NCI-H2107 treated with DMSO at 0.1 percent for 48 hours (cell line): ENCODE measurements around the gene SNX1.
"Not testable (repeated sequence)": the region's sequence is repeated elsewhere in the genome, so short reads cannot be mapped to it uniquely, and the experiment has no call there.

ENCODE experiments used
- DNase-seq: peaks from one replicate; lab custom pipeline; 2025; ENCODE audit not compliant: unreplicated experiment; lab: John Stamatoyannopoulos, UW

SNX1 gene

DNA sequence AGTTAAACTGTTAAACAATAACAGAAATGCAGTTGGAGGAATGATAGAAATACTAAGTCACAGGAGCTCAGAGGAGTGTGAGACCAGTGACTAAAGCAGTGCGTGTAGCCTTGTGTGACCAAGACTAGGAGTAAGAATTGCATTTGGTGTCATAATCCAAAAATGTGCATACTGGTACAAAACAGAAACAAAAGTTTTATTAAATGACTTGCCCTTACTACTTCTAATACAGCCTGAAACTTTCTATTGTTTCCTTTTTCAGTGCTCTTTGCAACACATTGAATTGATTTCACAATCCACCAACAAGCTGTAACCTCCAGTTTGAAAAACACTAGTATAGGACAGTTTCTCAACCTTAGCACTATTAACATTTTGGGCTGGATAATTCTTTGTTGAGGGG is 17.1 kb downstream of the SNX1 start:
- no peak for DNase-seq

DNA sequence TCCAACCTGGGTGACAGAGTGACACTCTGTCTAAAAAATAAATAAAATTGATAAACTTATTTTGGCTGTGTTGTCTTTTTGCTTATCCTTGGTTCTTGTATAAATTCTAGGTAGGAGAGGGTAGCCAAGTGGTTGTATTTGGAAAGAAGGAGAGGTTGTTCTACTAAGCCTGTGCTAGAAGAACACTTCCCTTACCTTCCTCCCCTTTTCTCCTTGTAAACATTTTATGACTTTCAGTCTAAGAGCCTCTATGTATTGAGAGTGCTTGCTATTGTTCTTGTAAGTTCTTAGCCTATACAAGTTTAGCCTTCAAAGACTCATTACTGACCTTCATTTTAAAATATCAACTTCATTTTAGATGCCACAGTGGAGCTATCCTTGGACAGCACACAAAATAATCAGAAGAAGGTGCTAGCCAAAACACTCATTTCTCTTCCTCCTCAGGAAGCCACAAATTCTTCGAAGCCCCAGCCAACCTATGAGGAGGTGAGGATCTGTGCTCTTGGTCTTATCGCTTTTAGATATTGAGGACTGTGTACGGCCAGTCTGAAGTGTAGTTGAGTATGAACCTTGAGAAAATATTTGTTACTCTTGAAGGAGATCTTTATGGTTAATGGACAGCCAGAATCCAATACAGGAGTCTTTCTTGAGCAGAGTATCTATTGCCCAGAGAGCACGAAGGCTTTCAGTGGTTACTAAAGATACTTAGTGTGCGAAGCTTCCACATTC is 22.1 kb downstream of the SNX1 start:
- no peak for DNase-seq

DNA sequence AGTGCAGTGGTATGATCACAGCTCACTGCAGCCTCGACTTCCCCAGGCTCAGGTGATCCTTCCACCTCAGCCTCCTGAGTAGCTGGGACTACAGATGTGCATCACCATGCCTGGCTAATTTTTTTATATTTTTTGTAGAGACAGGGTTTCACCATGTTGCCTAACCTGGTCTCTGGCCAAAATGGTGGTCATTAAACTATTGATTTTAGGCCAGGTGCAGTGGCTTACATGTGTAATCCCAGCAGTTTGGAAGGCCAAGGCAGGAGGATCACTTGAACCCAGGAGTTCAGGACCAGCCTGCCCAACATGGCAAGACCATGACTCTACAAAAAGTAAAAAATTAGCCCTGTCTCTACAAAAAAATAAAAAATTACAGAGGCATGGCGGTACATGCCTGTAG is 24.5 kb downstream of the SNX1 start:
- DNase-seq, result not testable (repeated sequence)

DNA sequence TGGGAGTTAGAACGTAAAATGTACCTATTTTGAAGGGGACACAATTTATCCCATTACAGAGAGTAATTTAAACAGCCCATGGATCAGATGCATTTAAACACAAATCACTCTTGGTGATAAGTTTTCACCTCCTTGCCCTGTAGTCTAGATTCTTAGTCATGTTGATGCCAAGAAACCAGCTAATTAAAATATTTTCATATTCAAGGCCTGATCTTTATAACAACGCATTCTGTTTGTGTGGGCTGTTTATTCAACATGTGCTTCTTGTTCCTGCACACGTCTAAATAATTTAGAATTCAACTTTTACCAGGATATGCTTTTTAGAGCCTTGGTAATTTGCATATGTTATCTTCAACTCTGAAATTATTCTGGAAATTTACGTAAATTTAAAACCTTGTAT is 25.8 kb downstream of the SNX1 start:
- no peak for DNase-seq

DNA sequence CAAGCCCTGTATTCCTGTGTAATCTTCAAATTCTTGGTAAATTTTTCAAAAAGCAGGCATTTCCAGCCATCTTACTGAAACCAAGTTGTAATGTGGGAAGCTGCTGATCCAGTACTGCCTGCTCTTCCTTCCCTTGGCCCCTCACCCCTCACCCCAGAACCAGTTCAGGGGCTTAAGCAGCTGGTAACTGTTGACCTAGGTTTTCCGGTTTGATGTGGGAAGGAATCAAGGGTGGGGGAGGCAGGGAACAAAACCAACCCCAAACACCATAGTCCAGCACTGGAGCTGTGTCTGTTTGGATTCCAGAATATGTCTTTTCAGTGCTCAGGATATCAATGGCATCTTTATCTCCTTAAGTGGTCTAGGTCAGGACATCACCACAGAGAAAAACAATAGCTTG is 26.7 kb downstream of the SNX1 start:
- no peak for DNase-seq

DNA sequence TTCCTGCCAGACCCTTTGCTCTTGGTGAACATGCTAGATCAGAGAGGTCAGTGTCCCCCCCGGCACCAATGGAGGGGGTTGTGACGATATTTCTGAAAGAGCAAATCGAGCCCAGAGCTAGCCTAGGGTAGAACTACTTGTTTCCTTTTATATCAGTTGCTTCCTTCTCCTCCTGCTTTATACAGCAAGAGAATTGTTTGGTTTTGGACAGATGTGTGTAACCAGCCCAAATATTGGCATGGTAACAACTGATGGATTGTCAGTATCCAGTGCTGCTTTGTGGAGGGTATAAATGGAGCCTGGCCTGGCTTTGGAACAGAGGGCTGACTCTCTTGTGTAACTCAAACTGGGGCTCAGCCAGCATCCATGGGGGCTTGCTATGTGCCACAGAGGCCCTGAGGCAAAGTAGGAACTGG is 27.2 kb downstream of the SNX1 start:
- DNase-seq, result no peak

DNA sequence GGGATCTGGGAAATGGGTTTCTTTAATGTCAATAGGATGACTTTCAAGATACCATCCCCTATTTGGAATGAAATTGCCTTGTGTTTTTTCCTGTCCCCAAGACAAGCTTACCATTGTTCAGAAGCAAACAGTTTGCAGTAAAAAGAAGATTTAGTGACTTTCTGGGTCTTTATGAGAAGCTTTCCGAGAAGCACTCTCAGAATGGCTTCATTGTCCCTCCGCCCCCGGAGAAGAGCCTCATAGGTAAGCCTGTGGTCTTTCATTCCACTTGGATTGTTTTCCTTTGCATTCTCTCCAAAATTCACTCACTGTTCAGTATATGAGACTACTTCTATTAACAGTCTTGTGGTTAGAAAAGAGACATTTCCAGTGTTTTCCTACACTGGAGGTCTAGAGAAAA is 30.2 kb downstream of the SNX1 start:
- no peak for DNase-seq

DNA sequence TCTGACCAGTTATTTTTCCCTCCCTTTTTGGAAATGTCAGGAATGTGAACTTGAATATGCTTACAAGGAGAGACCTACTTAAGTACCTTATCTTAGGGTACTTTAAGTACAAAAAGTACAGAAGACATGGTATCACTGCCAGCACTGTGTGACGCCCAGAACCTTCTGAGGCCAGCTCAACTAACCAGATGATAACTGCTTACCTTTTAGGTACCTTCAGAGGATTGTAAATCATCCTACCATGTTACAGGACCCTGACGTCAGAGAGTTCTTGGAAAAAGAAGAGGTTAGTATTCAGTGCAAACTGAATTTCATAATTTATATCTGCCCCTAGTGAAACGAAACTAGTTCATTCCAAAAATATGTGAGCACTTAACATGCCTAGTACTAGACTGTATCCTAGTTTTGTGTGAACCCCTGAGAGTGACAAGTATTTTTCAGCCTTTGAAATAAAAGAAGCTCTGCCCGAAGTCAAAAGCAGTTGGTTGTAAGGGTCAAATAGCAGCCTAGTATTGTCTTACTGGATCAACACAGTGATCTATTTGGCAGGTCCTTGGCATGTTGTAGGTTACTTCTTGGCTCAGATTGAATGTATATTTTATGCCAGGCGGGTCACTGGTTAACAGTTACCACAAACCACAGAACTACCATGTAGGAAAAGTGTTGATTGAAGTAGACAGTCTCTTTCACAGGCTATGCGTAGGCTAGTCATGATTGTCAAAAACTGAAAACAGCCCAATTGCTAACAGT is 31.9 kb downstream of the SNX1 start:
- no peak for DNase-seq

DNA sequence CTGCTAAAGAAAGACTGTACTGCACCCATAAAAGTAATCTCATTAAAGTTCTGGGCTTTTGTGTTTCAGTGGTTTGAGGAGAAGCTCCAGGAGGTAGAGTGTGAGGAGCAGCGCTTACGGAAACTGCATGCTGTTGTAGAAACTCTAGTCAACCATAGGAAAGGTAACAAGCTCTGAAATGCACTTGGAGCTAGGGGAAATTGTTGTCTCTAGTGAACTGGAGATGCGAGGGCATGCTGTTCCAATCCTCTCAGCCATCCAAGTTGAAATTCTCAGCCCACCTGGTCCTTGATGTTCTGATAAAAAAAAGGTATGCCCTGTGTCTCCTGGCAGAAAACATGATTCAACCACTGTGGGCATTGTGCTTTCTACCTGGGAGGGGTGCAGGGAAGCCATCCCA is 34.4 kb downstream of the SNX1 start:
- DNase-seq, result no peak

DNA sequence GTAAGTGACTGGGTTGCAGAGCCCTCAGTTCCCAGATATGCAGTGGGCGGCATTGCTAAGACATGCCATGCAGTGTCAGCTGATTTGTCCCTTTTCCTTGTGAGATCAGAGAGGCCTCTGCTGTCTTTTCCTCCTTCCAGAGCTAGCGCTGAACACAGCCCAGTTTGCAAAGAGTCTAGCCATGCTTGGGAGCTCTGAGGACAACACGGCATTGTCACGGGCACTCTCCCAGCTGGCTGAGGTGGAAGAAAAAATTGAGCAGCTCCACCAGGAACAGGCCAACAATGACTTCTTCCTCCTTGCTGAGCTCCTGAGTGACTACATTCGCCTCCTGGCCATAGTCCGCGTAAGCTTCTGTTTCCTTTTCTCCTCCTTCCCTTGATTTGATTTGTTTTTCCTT is 35.8 kb downstream of the SNX1 start:
- no peak for DNase-seq

DNA sequence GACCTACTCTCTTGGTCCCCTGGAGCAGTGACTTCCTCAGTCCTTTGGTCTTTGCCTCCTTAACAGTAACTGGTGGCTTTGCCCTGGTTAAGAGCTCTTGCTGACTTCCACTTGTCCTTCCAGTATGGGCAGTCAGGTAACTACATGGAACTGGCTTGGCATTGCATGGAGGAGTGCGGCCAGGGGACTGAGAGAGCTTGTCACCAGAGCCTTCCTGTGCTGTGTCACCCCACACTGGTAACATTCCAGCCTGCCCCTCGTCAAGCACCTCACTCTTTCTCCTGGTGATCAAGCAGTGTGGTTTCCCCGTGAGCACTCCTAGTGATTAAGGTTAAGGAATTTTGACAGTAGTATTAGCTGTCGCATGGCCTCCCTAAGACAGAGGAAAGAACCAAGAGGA is 36.4 kb downstream of the SNX1 start:
- no peak for DNase-seq

DNA sequence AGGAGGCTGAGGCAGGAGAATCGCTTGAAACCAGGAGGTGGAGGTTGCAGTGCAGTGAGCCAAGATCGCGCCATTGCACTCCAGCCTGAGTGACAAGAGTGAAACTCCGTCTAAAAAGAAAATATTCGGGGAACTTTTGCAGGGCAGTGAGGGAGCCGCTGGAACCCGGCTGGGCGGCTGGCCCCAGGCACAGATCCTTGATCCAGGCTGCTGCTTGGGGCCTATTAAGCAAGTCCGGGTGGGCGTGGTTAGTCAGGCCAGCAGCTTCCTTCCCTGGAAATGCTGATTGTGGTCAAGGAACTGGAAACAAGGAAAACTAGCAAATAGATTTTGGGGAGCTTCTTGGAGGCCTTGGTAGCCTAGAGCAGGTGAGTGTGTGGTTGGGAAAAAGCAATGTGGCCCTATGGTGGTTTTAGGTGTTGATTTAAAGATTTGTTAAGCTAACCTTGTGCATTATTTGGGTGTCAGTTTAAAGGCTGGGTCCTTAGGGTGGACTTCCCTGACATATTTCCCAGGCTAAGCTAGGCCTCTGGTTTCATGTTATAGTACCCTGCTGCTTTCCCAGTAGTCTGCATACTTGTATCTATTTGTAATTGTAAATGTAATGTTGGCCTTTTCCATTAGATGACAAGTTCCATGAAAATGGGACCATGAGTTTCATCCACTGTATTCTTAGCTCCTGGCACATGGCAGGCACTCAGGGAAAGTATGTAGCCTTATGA is 38.0 kb downstream of the SNX1 start:
- no peak for DNase-seq

DNA sequence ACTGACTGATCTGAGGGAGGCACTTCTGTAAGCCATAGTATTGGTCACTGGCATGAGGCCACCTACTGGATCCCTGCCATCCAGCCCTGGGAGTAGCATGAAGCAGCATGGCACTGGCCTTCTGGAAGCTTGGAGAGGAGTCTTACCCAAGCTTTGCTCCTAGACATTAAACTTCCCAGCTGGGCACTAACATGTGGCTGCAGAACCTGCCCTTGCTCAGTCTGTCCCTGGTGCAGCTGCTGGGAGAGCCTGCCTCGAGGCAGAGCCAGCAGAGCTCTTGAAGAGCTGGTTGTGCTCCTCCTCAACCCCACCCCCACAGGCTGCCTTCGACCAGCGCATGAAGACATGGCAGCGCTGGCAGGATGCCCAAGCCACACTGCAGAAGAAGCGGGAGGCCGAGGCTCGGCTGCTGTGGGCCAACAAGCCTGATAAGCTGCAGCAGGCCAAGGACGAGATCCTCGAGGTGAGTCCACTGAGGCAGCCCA is 38.6 kb downstream of the SNX1 start:
- no peak for DNase-seq

DNA sequence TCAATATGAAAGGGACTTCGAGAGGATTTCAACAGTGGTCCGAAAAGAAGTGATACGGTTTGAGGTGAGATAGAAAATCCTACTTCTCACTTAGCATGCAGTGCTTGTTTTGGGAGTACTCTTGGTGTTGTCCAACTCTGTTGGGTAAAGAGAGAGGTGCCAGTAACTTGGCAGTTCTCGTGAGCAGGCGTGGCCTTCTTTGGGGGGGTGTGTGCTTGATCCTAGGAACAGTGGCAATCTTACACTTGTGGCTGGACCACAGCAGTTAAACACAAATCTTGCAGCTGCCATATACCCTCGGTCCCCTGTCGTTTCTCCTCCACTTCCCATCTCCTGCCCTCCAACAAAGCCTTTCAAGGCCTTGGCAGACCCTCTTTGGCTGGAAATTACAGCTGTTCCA is 40.6 kb downstream of the SNX1 start:
- DNase-seq, result no peak

DNA sequence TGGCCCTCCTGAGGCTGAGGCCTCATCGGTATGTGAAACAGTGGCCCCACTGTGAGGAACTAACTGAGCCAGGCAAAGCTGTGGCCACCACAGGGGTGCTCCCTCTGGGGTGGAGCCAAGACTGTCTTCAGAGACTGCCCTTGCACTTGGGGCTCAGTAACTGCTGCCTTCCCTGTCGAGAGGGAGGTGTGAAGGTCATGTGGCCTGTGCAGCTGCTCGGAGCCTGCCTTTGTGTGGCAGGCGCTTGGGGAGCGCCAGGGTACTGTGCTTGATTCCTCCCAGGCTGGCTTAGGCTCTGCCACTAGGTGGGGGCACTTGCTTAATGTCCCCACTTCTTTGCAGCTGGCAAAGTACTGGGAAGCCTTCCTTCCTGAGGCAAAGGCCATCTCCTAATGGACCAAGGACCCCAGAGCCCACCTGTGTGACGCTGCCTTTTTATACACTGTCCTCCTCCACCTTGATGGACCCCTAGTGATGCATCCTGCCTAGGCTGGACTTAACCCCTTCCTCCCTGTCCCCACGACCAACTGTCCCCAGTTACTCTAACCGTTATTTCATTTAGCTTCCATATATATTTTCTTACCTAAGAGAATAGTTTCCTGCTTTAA is 41.5 kb downstream of the SNX1 start:
- DNase-seq, result no peak

DNA sequence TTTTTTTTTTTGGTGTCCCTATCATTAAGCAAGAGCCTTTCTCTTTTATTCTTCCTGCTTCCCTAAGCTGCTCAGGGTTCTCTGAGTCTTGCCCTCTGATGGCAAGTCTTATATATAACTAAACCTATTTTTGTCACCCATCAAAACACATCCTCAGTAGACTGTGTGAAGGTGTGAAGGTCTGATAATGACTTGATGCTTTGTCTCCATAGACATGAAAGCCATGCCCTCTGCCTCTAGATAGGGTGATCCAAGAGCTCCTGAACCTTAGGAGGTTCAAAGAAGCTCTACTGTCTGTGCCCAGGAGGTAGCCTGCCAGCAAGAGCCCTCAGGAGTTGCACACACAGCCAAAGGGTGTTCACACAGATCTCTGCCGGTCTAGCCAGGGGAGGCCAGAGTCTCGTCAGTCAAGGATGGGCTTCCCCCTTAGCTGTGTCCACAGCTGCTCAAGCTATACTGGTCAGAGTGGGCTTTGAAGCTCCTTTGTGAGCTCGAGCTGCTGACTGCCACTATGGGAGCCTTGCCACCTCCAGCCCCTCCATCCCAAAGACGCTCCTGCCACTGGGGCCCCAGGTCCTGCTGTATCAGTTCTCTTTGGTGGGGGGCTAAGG is 42.7 kb downstream of the SNX1 start:
- DNase-seq, result no peak

DNA sequence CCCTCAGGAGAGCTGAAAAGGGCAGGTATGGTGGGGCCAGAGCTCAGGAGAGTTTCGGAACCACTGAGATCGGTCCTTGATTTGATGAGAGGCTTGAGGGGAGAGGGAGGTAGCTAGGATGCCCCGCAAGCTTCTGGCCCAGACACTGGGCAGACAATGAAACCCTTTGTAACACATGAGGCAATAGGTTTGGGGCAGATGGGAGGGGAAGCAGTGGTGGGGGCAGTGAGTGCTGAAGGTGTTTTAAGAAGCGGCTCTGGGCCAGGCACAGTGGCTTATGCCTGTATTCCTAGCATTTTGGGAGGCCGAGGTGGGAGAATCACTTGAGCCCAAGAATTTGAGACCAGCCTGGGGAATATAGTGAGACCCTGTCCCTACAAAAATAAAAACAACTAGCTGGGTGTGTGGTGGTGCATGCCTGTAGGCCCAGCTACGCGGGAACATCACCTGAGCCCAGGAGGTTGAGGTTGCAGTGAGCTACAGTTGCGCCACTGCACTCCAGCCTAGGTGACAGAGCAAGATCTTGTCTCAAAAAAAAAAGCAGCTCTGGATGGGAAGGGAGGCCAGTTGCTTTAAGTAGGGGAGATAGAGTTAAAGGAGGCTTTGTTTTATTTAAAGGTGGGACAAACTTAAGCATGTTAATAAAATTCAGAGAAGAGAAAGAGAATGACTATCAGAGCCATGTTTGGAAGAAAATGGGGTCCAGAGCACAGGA is 46.2 kb downstream of the SNX1 start:
- DNase-seq, result no peak

DNA sequence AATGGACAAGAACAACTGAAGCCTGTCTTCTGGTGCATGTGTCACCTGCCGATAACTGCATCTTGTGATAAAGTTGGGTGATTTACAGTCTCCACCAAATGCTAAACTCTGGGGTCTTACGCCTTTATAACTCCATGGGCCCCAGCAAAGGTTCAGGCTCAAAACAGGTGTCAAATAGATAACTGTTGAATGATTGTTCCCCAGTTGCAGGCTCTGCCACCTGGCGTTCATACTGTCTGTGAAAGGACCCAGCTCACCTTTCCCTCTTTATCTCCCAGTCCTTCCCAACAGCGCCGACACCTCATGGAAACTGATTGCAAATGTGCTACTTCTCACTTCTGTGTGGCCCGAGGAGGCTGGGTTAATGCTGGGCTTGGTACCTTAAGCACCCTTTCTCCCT is 47.5 kb downstream of the SNX1 start:
- DNase-seq, result no peak

DNA sequence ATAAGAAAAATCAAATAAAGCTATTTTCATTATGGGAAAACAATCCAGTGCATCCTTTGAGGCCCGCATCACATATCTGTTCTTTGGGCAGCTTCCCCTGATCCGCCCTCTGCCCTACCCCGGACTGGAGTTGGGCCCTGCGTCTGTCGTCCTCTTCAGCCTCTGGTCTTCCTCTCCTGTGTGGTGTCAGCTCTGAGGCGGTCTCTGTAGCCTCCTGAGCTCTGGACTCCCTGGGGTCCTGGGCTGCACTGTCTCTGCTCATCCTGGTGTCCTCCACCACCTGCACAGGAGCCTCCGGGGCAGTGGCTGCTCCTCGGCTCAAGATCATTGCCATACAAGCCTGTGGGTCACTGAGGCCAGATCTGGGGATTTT is 48.4 kb downstream of the SNX1 start:
- no peak for DNase-seq

DNA sequence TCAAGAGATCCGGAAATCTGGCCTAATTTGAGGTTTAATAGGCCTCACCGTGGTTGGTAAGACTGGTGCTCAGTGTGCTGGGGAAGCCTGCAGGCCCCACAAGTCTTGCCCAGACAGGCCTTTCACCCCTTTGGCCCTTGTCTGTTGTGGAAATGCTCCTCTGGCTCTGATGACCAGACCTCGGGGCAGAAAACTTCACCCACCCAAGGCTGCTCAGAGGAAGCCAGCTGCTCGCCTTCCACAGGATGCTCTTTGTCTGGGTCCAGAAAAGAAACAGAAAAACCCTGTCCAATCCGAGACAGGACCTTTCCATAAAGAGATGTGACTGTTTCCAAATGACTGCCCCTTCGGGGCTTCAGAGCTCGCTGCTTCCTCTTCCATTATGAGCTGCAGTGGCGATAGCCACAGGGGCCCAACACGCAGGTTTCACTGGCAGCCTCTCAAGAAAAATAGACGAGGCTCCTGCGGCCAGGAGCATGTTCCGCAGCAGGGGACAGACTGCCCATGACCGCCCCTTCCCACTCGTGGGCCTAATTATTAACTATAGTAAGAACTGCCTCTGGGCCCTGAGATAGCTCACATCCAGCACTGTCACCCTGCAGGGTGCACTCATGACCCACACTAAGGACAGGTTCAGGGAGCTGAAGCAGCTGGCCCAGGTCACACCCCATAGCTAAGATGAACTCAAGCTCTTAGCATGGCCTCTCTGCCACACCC is 48.9 kb downstream of the SNX1 start:
- no peak for DNase-seq
